Liver (tissue), 9 donors: Measurements from ENCODE around the gene CPN1. TPM values are rescaled to one million over a fixed set of nuclear protein-coding genes. Genes with fewer than 3 reads are reported as not detected.

ENCODE experiments used
- DNase-seq: peaks from one replicate; pipeline ENCODE4 v3.0.0-alpha.2; 2017; ENCODE audit warnings: low spot score
- H3K27ac ChIP-seq, 2 donors: one replicate each; pipeline ENCODE4 v1.7.0; 2013; ENCODE audit warnings: inconsistent platforms in 2 of 2, low read length in 2 of 2, control low read depth in 1 of 2, low read depth in 1 of 2, mild to moderate bottlenecking in 1 of 2
- H3K27me3 ChIP-seq, 4 donors: one replicate each; pipeline versions ENCODE4 v1.6.1 to v1.7.0; 2013; ENCODE audit warnings: low read length in 3 of 4, inconsistent platforms in 1 of 4, mild to moderate bottlenecking in 1 of 4, moderate library complexity in 1 of 4; ENCODE audit not compliant: control insufficient read depth in 4 of 4, insufficient read depth in 4 of 4
- H3K36me3 ChIP-seq, 4 donors: one replicate each; pipeline versions ENCODE4 v1.6.1 to v1.7.0; 2013; ENCODE audit warnings: low read length in 3 of 4, mild to moderate bottlenecking in 3 of 4, low read depth in 1 of 4, moderate library complexity in 1 of 4; ENCODE audit not compliant: control insufficient read depth in 4 of 4, insufficient read depth in 3 of 4
- H3K4me1 ChIP-seq, 4 donors: one replicate each; pipeline versions ENCODE4 v1.6.1 to v1.7.0; 2013; ENCODE audit warnings: low read length in 3 of 4, mild to moderate bottlenecking in 3 of 4, moderate library complexity in 1 of 4; ENCODE audit not compliant: control insufficient read depth in 4 of 4, insufficient read depth in 4 of 4
- H3K4me3 ChIP-seq, 3 donors: one replicate each; pipeline versions ENCODE4 v1.6.1 to v1.7.0; 2013; ENCODE audit warnings: low read length in 3 of 3, control low read depth in 1 of 3, low read depth in 1 of 3, mild to moderate bottlenecking in 1 of 3
- H3K9ac ChIP-seq, 2 donors: one replicate each; pipeline ENCODE4 v1.7.0; 2013; ENCODE audit warnings: low read length in 2 of 2, mild to moderate bottlenecking in 2 of 2, moderate library complexity in 2 of 2, control low read depth in 1 of 2, low read depth in 1 of 2
- H3K9me3 ChIP-seq, 4 donors: one replicate each; pipeline versions ENCODE4 v1.6.1 to v1.7.0; 2013; ENCODE audit warnings: low read length in 3 of 4; ENCODE audit not compliant: control insufficient read depth in 4 of 4
- EGR1 ChIP-seq, 2 donors: IDR thresholded peaks; 2 replicates each; pipeline ENCODE4 v1.6.1; 2016 to 2018; ENCODE audit warnings: antibody characterized with exemption in 2 of 2, low read depth in 2 of 2
- FOXA1 ChIP-seq: IDR thresholded peaks from 2 replicates; pipeline ENCODE4 v1.6.1; 2016; ENCODE audit warnings: antibody characterized with exemption
- FOXA2 ChIP-seq: IDR thresholded peaks from 2 replicates; pipeline ENCODE4 v1.6.1; 2016; ENCODE audit warnings: antibody characterized with exemption
- GABPA ChIP-seq, 2 donors: IDR thresholded peaks in 1 of 2; conservative IDR thresholded peaks in 1 of 2; 2 replicates each; pipeline ENCODE4 v1.6.1; 2016; ENCODE audit warnings: antibody characterized with exemption in 2 of 2, mild to moderate bottlenecking in 1 of 2, moderate library complexity in 1 of 2
- HNF4A ChIP-seq, 2 donors: conservative IDR thresholded peaks; 2 replicates each; pipeline ENCODE4 v1.6.1; 2016; ENCODE audit warnings: antibody characterized with exemption in 2 of 2, mild to moderate bottlenecking in 2 of 2
- HNF4G ChIP-seq: IDR thresholded peaks from 2 replicates; pipeline ENCODE4 v1.6.1; 2016; ENCODE audit warnings: antibody characterized with exemption
- JUND ChIP-seq, 2 donors: IDR thresholded peaks; 2 replicates each; pipeline ENCODE4 v1.6.1; 2016; ENCODE audit warnings: antibody characterized with exemption in 2 of 2
- RAD21 ChIP-seq, 2 donors: IDR thresholded peaks; 2 replicates each; pipeline ENCODE4 v1.6.1; 2016; ENCODE audit warnings: antibody characterized with exemption in 2 of 2, mild to moderate bottlenecking in 2 of 2
- REST ChIP-seq: IDR thresholded peaks from 2 replicates; pipeline ENCODE4 v1.6.1; 2016; ENCODE audit warnings: antibody characterized with exemption, mild to moderate bottlenecking
- RXRA ChIP-seq, 2 donors: IDR thresholded peaks; 2 replicates each; pipeline ENCODE4 v1.6.1; 2017 to 2018; ENCODE audit warnings: antibody characterized with exemption in 2 of 2, mild to moderate bottlenecking in 1 of 2
- SP1 ChIP-seq: IDR thresholded peaks from 2 replicates; pipeline ENCODE4 v1.6.1; 2018; ENCODE audit warnings: antibody characterized with exemption, mild to moderate bottlenecking
- TAF1 ChIP-seq: conservative IDR thresholded peaks from 2 replicates; pipeline ENCODE4 v1.6.1; 2016; ENCODE audit warnings: antibody characterized with exemption, mild to moderate bottlenecking
- YY1 ChIP-seq: IDR thresholded peaks from 2 replicates; pipeline ENCODE4 v1.6.1; 2016; ENCODE audit warnings: antibody characterized with exemption, mild to moderate bottlenecking
- ZBTB33 ChIP-seq: IDR thresholded peaks from 2 replicates; pipeline ENCODE4 v1.6.1; 2016; ENCODE audit warnings: antibody characterized with exemption
- WGBS: extraction: QIAGEN DNeasy Blood & Tissue Kit; methylation state at CpG from one replicate; pipeline ENCODE4 v1.1.7; 2013; 5-methylcytosine and 5-hydroxymethylcytosine counted together
- polyA plus RNA-seq, 2 donors: library from polyadenylated mRNA; stranded (reverse) in 1 of 2; unstranded in 1 of 2; fragments of 200-250 nt in 1 of 2; fragments of >200 nt in 1 of 2; fragmentation: Nextera tagmentation in 1 of 2; extraction: Ambion mirVana in 1 of 2; gene quantifications; one replicate each; pipeline versions ENCODE4 v1.2.1 to v1.2.3, GENCODE V29; 2013 to 2015
- total RNA-seq, 2 donors: library from RNA; depleted of rRNA; stranded (reverse); fragments of >200 nt; gene quantifications; one replicate each; pipeline ENCODE4 v1.2.3, GENCODE V29; 2014
- TF ChIP-seq, protein P1 (sequence below): IDR thresholded peaks from 2 replicates; pipeline ENCODE4 v1.6.1; 2016; ENCODE audit warnings: antibody characterized with exemption
- TF ChIP-seq, protein P2 (sequence below): fragments of 150-350 bp; IDR thresholded peaks from 2 replicates; pipeline ENCODE4 v1.5.1; 2017; ENCODE audit warnings: improper control_type of control experiment, low read depth, low read length; ENCODE audit not compliant: missing input control
- TF ChIP-seq, protein P3 (sequence below): IDR thresholded peaks from 2 replicates; pipeline ENCODE4 v1.6.1; 2016; ENCODE audit warnings: antibody characterized with exemption
- donor health status: healthy.
- donor health status: healthy.
- donor health status: healthy.
- donor health status: healthy.
- donor health status: healthy.

Gene CPN1
- total and polyA plus RNA-seq, 4 donors, result 30.4 to 119 (median 96.8) TPM

- 79% methylated on average over 2 of the region's 2 CpGs for WGBS
- Histone ChIP-seq H3K4me1 (peaks cover under 1 to 18% (median 6%) of the 10 kb centered on the region in 4 donors), H3K9ac (no peak overlapping the region), H3K27me3 (no peaks in the 10 kb centered on the region), H3K36me3 (peaks cover 0 to 28% (median 14%) of the 10 kb centered on the region in 4 donors), H3K9me3 (no peaks in the 10 kb centered on the region), H3K4me3 (no peak overlapping the region), H3K27ac (no peak overlapping the region)
- TF ChIP-seq, protein P1, sequence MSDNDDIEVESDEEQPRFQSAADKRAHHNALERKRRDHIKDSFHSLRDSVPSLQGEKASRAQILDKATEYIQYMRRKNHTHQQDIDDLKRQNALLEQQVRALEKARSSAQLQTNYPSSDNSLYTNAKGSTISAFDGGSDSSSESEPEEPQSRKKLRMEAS, result no peak
- no peak for TF ChIP-seq JUND (IDR thresholded peaks at IDR 0.05)
- TF ChIP-seq, protein P2, sequence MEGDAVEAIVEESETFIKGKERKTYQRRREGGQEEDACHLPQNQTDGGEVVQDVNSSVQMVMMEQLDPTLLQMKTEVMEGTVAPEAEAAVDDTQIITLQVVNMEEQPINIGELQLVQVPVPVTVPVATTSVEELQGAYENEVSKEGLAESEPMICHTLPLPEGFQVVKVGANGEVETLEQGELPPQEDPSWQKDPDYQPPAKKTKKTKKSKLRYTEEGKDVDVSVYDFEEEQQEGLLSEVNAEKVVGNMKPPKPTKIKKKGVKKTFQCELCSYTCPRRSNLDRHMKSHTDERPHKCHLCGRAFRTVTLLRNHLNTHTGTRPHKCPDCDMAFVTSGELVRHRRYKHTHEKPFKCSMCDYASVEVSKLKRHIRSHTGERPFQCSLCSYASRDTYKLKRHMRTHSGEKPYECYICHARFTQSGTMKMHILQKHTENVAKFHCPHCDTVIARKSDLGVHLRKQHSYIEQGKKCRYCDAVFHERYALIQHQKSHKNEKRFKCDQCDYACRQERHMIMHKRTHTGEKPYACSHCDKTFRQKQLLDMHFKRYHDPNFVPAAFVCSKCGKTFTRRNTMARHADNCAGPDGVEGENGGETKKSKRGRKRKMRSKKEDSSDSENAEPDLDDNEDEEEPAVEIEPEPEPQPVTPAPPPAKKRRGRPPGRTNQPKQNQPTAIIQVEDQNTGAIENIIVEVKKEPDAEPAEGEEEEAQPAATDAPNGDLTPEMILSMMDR, result no peak
- TF ChIP-seq REST, result no peak
- TF ChIP-seq TAF1, result no peak
- no peak for TF ChIP-seq YY1
- no peak for TF ChIP-seq HNF4G
- no peak for TF ChIP-seq ZBTB33
- no peak for TF ChIP-seq FOXA1
- TF ChIP-seq EGR1 (IDR thresholded peaks at IDR 0.05; ENCODE audit: low read depth in 2 of 2), result no peak
- no peak for TF ChIP-seq RXRA (IDR thresholded peaks at IDR 0.05)
- TF ChIP-seq FOXA2, result no peak
- TF ChIP-seq GABPA (IDR thresholded peaks at IDR 0.05 in 1 of 2, conservative IDR thresholded peaks at IDR 0.05 in 1 of 2), result no peak
- TF ChIP-seq SP1, result no peak
- no peak for TF ChIP-seq HNF4A (conservative IDR thresholded peaks at IDR 0.05)
- TF ChIP-seq RAD21 (IDR thresholded peaks at IDR 0.05), result no peak
- TF ChIP-seq, protein P3, sequence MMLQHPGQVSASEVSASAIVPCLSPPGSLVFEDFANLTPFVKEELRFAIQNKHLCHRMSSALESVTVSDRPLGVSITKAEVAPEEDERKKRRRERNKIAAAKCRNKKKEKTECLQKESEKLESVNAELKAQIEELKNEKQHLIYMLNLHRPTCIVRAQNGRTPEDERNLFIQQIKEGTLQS, result no peak
- no peak for DNase-seq
Observed at GRCh38 chr10:100076750-100077149, 4.9 kb downstream of the CPN1 start.
